AG04449 (cell line): ENCODE results near the gene REX1BD.
A peak's percentile ranks its signal among the peaks of the same experiment; 100 is the strongest.

Source experiments
- CTCF ChIA-PET: fragments of 350-600 bp; formaldehyde crosslinking; extraction: SDS; loops from one replicate; lab custom pipeline; 2021; ENCODE audit warnings: antibody characterized with exemption; lab: Yijun Ruan, JAX
- POLR2A ChIA-PET: fragments of 400-600, 350-600 bp; formaldehyde crosslinking; extraction: SDS; loops from one replicate; lab custom pipeline; 2020; ENCODE audit warnings: antibody characterized with exemption, inconsistent platforms; lab: Yijun Ruan, JAX
- DNase-seq: peaks from one replicate; pipeline ENCODE4 v3.0.0-alpha.2; 2010; ENCODE audit warnings: low read depth, low spot score
- H3K4me3 ChIP-seq: 2 replicates; pipeline ENCODE4 v1.5.1; 2011; ENCODE audit warnings: low read depth, mild to moderate bottlenecking, control low read depth, low read length
- CTCF ChIP-seq: IDR thresholded peaks from one replicate; pipeline ENCODE4 v1.5.1; 2011; ENCODE audit warnings: mild to moderate bottlenecking, moderate library complexity, low read length, control low read depth, inconsistent platforms; ENCODE audit not compliant: insufficient read depth; ENCODE audit errors: missing control alignments

The REX1BD gene

GRCh38 chr19:18542941-18543813 is 45.4 kb upstream of the REX1BD start, which contains the start of gene FKBP8:
TSS of gene FKBP8 (minus strand) at chr19:18543573. CDS start at chr19:18541970, 1,603 bp downstream.
- H3K4me3 ChIP-seq, result peak within 1 kb of the TSS; percentile 74
- DNase-seq, result no peak
- CTCF ChIA-PET, result interaction anchor here (0.8 to 2.1 kb wide), 7 partner anchors 13 to 324 kb away, joined by 3 to 7 read pairs (median 4); no protein-coding TSS in a partner anchor
- no peak for TF ChIP-seq CTCF
- POLR2A ChIA-PET, result interaction anchor here (0.7 to 1.0 kb wide), 3 partner anchors 15 to 235 kb away, joined by 3 to 6 read pairs (median 3); no protein-coding TSS in a partner anchor

GRCh38 chr19:18543814-18544475 is 44.7 kb upstream of the REX1BD start:
- no peak for TF ChIP-seq CTCF
- DNase-seq, result no peak
- peak overlapping the region; percentile 50 for H3K4me3 ChIP-seq
- CTCF ChIA-PET, result interaction anchor here (0.7 to 2.1 kb wide), 7 partner anchors 12 to 323 kb away, joined by 3 to 7 read pairs (median 4); partner anchors contain the start of gene KXD1
- POLR2A ChIA-PET, result interaction anchor here (1.0 kb wide), 2 partner anchors 8 to 14 kb away, joined by 3 to 6 read pairs; no protein-coding TSS in a partner anchor

DNA sequence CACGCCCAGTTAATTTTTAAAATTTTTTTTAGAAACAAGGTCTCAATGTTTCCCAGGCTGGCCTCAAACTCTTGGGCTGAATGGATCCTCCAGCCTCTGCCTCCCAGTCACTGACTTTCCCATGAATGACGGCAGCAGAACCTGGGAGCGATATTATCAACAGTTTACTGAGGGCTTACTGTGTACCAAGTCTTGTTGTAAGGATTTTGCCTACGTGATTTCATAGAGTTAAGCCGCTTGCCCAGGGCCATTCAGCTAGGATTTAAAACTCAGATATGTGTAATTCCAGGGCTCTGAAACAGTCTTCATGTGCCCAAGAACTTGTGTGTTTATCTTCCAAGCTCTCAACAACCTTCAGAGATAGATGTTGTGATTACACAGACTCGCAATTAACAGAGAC is 37.0 kb upstream of the REX1BD start:
- CTCF ChIA-PET, result interaction anchor here (0.9 to 1.6 kb wide), 6 partner anchors 9 to 295 kb away, joined by 3 to 6 read pairs (median 3); no protein-coding TSS in a partner anchor
- POLR2A ChIA-PET, result no interaction called here
- H3K4me3 ChIP-seq, result no peak overlapping the region
- no peak for DNase-seq
- no peak for TF ChIP-seq CTCF

- CTCF ChIA-PET, result interaction anchor here (0.6 to 2.0 kb wide), 7 partner anchors 13 to 290 kb away, joined by 3 to 11 read pairs (median 3); no protein-coding TSS in a partner anchor
- DNase-seq, result peak; percentile 92
- POLR2A ChIA-PET, result interaction anchor here (0.6 to 2.7 kb wide), 11 partner anchors 12 to 402 kb away, joined by 3 to 17 read pairs (median 4); partner anchors contain the start of genes DDX49, ELL, FKBP8 and JUND
- no peak for TF ChIP-seq CTCF
- peak within 1 kb of the TSS; percentile 91 for H3K4me3 ChIP-seq
Observed at GRCh38 chr19:18557411-18558201, 31.0 kb upstream of the REX1BD start, which contains the start of gene KXD1. TSS of gene KXD1 (plus strand) at chr19:18557870. CDS start at chr19:18562057, 4,187 bp downstream.

GRCh38 chr19:18558202-18558555 is 30.4 kb upstream of the REX1BD start:
- no peak for DNase-seq
- H3K4me3 ChIP-seq, result peak overlapping the region; percentile 91
- CTCF ChIA-PET, result interaction anchor here (0.8 to 2.0 kb wide), 7 partner anchors 14 to 296 kb away, joined by 3 to 11 read pairs (median 4); no protein-coding TSS in a partner anchor
- POLR2A ChIA-PET, result interaction anchor here (0.6 to 2.7 kb wide), 10 partner anchors 14 to 401 kb away, joined by 3 to 17 read pairs (median 4); partner anchors contain the start of genes DDX49, ELL, FKBP8 and JUND
- no peak for TF ChIP-seq CTCF
